K562 (cell line): Measurements from ENCODE around the gene GIMAP8. TPM values are rescaled to one million over a fixed set of nuclear protein-coding genes. Genes with fewer than 3 reads are reported as not detected.
A peak's percentile ranks its signal among the peaks of the same experiment; 100 is the strongest.

Experiments used
- CAMTA2 ChIP-seq: fragments of 250-450 bp; sonication (Bioruptor Pico); conservative IDR thresholded peaks from 2 replicates; pipeline ENCODE4 v1.5.1; 2022
- CEBPB ChIP-seq: fragments of 450-650 bp; IDR thresholded peaks from 2 replicates; pipeline ENCODE4 v1.6.1; 2016; ENCODE audit warnings: missing genetic modification characterization, missing compliant biosample characterization
- DLX4 ChIP-seq: fragments of 250-450 bp; sonication (Bioruptor Pico); IDR thresholded peaks from 2 replicates; pipeline ENCODE4 v1.6.1; 2021; ENCODE audit warnings: mild to moderate bottlenecking
- E4F1 ChIP-seq: fragments of 250-450 bp; sonication (Bioruptor Pico); IDR thresholded peaks from 2 replicates; pipeline ENCODE4 v1.5.0; 2021; ENCODE audit warnings: mild to moderate bottlenecking, borderline replicate concordance
- ELF2 ChIP-seq: fragments of 250-450 bp; sonication (Bioruptor Pico); IDR thresholded peaks from 2 replicates; pipeline ENCODE4 v1.5.0; 2021; ENCODE audit warnings: mild to moderate bottlenecking
- ETS2 ChIP-seq: IDR thresholded peaks from 2 replicates; pipeline ENCODE4 v1.6.1; 2016; ENCODE audit warnings: borderline replicate concordance, missing genetic modification characterization, mild to moderate bottlenecking, moderate library complexity, missing compliant biosample characterization; ENCODE audit not compliant: poor library complexity, severe bottlenecking
- JUN ChIP-seq, 2 experiments: sonication (generic) in 1 of 2; formaldehyde crosslinking in 1 of 2; IDR thresholded peaks; 2 replicates each; pipeline versions ENCODE4 v1.6.1 to v1.8.0; 2012 to 2022; ENCODE audit warnings: borderline replicate concordance in 2 of 2, mild to moderate bottlenecking in 2 of 2, improper control_type of control experiment in 1 of 2, low read depth in 1 of 2, low read length in 1 of 2, missing genetic modification reagents in 1 of 2
- JUND ChIP-seq, 2 experiments: IDR thresholded peaks; 2 replicates in 1 of 2; 3 replicates in 1 of 2; pipeline ENCODE4 v1.6.1; 2011; ENCODE audit warnings: borderline replicate concordance in 2 of 2, low read depth in 2 of 2, low read length in 2 of 2, improper control_type of control experiment in 1 of 2, missing biosample characterization in 1 of 2, missing genetic modification characterization in 1 of 2, missing genetic modification reagents in 1 of 2
- PTRF ChIP-seq: fragments of 450-650 bp; IDR thresholded peaks from 2 replicates; pipeline ENCODE4 v1.6.1; 2016; ENCODE audit warnings: mild to moderate bottlenecking, missing genetic modification characterization, missing compliant biosample characterization
- SRSF1 ChIP-seq: fragments of 200-400 bp; formaldehyde crosslinking; IDR thresholded peaks from 2 replicates; pipeline ENCODE4 v1.6.1; 2017; ENCODE audit warnings: mild to moderate bottlenecking, low read depth, low read length, moderate library complexity
- THAP12 ChIP-seq: fragments of 250-450 bp; sonication (Bioruptor Pico); IDR thresholded peaks from 2 replicates; pipeline ENCODE4 v1.9.0; 2021; ENCODE audit warnings: mild to moderate bottlenecking, inconsistent platforms
- TOE1 ChIP-seq, 2 experiments: fragments of 450-650 bp in 1 of 2; sonication (generic) in 1 of 2; formaldehyde crosslinking in 1 of 2; IDR thresholded peaks; 2 replicates each; pipeline versions ENCODE4 v1.7.1 to v1.8.0; 2016 to 2022; ENCODE audit warnings: borderline replicate concordance in 2 of 2, mild to moderate bottlenecking in 2 of 2, antibody characterized with exemption in 1 of 2, inconsistent platforms in 1 of 2, low read depth in 1 of 2, missing genetic modification reagents in 1 of 2, moderate library complexity in 1 of 2
- TRIM24 ChIP-seq, 2 experiments: fragments of 450-650 bp; IDR thresholded peaks; 2 replicates each; pipeline ENCODE4 v1.6.1; 2016
- ZEB2 ChIP-seq: fragments of 450-650 bp; IDR thresholded peaks from 2 replicates; pipeline ENCODE4 v1.6.1; 2016
- ZFP91 ChIP-seq: sonication (generic); formaldehyde crosslinking; IDR thresholded peaks from 2 replicates; pipeline ENCODE4 v1.8.0; 2022; ENCODE audit warnings: mild to moderate bottlenecking, missing genetic modification reagents
- ZNF561 ChIP-seq: fragments of 450-650 bp; formaldehyde crosslinking; conservative IDR thresholded peaks from 2 replicates; pipeline ENCODE4 v1.4.0; 2020; ENCODE audit warnings: mild to moderate bottlenecking, moderate library complexity
- polyA plus RNA-seq, 8 experiments: library from polyadenylated mRNA; depleted of rRNA in 4 of 8; stranded (reverse) in 5 of 8; unstranded in 3 of 8; fragments of >200 nt; fragmentation: Nextera tagmentation in 2 of 8; fragmentation: Illumina TruSeq in 1 of 8; extraction: Ambion mirVana in 2 of 8; extraction: Trizol in 1 of 8; gene quantifications; 2 replicates each; pipeline versions ENCODE4 v1.2.1 to v1.2.3, GENCODE V29; 2011 to 2014; ENCODE audit warnings: inconsistent platforms in 1 of 8, missing spikeins in 1 of 8
- total RNA-seq, 7 experiments: library from RNA; depleted of rRNA in 6 of 7; stranded (reverse); fragments of >200 nt in 6 of 7; fragmentation: Illumina TruSeq in 2 of 7; extraction: Trizol in 2 of 7; gene quantifications; 2 replicates each; pipeline versions ENCODE4 v1.2.1 to v1.2.3, GENCODE V29; 2011 to 2021; ENCODE audit warnings: low replicate concordance in 1 of 7
- TF ChIP-seq, protein P1 (sequence below): conservative IDR thresholded peaks from 2 replicates; pipeline ENCODE4 v1.6.1; 2011; ENCODE audit warnings: low read depth, mild to moderate bottlenecking, low read length; ENCODE audit not compliant: control insufficient read depth

The GIMAP8 gene
- total and polyA plus RNA-seq, 9 of the 15 experiments (the other 6 are each of a cell fraction or from before 2014, with no cell fraction given): not detected

DNA sequence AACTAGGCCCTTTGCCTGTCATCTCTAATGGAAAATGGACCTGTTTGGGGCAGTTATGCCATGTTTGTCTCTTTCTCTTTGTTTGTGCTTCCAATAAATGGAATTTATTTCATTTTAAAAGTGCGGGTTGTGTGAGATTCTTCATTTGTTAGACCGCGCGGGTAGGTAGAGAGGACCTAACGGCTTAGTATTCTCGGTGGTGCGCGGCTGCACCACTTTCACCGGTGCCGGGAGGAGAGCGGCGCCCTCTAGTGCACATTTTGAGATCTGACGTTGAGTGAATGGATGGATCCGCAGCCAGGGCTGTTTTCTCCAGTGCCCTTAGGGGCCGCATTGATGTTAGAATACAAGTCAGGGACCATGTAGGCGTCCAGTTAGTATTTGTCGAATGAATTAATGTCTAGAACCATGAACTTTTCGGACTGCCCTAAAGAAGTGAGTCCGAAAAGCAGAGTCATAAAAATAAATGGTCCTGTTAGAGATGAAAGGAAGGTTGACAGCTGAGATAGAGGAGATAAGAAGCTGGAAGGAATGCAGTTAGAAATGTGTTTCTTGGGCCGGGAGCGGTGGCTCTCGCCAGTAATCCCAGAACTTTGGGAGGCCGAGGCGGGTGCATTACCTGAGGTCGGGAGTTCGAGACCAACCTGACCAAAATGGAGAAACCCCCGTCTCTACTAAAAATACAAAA lies 29.3 kb upstream of the GIMAP8 start (continued):
- TF ChIP-seq THAP12 (CRISPR knock-in tag) (no peak), SRSF1 (no peak), JUN (IDR thresholded peaks at IDR 0.05; ENCODE audit: borderline replicate concordance, low read depth, low read length) (peak; percentile 57; the same call in 1 of the 2 replicates), JUN (CRISPR knock-in tag; IDR thresholded peaks at IDR 0.05; ENCODE audit: borderline replicate concordance) (peak; percentile 30; the same call in 1 of the 2 replicates), TRIM24 (IDR thresholded peaks at IDR 0.05) (no peak), ZNF561 (no peak), PTRF (no peak), TOE1 (IDR thresholded peaks at IDR 0.05; ENCODE audit: borderline replicate concordance) (peak; percentile 59; the same call in 1 of the 2 replicates), TOE1 (CRISPR knock-in tag; IDR thresholded peaks at IDR 0.05; ENCODE audit: borderline replicate concordance, low read depth) (no peak), CEBPB (tag) (no peak), ETS2 (no peak), E4F1 (CRISPR knock-in tag) (no peak), DLX4 (no peak), ELF2 (CRISPR knock-in tag) (no peak), ZFP91 (CRISPR knock-in tag) (no peak), ZEB2 (no peak), CAMTA2 (CRISPR knock-in tag) (no peak), JUND (IDR thresholded peaks at IDR 0.05; ENCODE audit: borderline replicate concordance, low read depth, low read length) (peak; percentile 83), JUND (tag; IDR thresholded peaks at IDR 0.05; ENCODE audit: borderline replicate concordance, low read depth, low read length) (peak; percentile 38; the same call in 1 of the 3 replicates)
- TF ChIP-seq, protein P1, sequence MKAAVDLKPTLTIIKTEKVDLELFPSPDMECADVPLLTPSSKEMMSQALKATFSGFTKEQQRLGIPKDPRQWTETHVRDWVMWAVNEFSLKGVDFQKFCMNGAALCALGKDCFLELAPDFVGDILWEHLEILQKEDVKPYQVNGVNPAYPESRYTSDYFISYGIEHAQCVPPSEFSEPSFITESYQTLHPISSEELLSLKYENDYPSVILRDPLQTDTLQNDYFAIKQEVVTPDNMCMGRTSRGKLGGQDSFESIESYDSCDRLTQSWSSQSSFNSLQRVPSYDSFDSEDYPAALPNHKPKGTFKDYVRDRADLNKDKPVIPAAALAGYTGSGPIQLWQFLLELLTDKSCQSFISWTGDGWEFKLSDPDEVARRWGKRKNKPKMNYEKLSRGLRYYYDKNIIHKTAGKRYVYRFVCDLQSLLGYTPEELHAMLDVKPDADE: no peak
